GM12801 (cell line): Measurements from ENCODE around the gene STIM2.

Experiments
- TF ChIP-seq, protein P1 (sequence below): IDR thresholded peaks from one replicate; pipeline ENCODE4 v1.5.1; 2011; ENCODE audit warnings: control low read depth; ENCODE audit not compliant: insufficient read length; ENCODE audit errors: extremely low read depth

The STIM2 gene

DNA sequence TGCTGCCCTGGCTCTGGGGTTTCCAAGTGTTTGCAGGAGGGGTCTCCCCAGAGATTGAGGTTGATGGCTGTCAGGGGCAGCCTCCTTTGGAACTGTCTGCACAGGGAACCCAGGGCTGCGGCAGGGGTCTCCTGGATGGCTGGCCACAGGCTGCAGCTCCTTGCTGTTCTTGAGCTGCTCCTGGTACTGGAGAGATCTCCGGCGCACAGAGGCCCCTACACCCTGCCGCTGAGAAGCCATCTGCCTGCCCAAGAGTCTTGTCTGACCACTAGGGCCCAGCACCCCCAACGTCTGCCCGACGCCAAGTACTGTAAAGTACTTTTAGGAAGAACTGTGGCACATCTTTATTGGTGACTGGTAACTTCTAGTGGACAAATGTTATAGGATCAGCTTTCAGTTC is 13.5 kb downstream of the STIM2 start:
- TF ChIP-seq, protein P1, sequence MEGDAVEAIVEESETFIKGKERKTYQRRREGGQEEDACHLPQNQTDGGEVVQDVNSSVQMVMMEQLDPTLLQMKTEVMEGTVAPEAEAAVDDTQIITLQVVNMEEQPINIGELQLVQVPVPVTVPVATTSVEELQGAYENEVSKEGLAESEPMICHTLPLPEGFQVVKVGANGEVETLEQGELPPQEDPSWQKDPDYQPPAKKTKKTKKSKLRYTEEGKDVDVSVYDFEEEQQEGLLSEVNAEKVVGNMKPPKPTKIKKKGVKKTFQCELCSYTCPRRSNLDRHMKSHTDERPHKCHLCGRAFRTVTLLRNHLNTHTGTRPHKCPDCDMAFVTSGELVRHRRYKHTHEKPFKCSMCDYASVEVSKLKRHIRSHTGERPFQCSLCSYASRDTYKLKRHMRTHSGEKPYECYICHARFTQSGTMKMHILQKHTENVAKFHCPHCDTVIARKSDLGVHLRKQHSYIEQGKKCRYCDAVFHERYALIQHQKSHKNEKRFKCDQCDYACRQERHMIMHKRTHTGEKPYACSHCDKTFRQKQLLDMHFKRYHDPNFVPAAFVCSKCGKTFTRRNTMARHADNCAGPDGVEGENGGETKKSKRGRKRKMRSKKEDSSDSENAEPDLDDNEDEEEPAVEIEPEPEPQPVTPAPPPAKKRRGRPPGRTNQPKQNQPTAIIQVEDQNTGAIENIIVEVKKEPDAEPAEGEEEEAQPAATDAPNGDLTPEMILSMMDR: no peak

GRCh38 chr4:26877406-26877805 is 16.8 kb downstream of the STIM2 start:
- TF ChIP-seq, protein P1: no peak

GRCh38 chr4:26877961-26878360 is 17.3 kb downstream of the STIM2 start:
- TF ChIP-seq, protein P1: no peak

DNA sequence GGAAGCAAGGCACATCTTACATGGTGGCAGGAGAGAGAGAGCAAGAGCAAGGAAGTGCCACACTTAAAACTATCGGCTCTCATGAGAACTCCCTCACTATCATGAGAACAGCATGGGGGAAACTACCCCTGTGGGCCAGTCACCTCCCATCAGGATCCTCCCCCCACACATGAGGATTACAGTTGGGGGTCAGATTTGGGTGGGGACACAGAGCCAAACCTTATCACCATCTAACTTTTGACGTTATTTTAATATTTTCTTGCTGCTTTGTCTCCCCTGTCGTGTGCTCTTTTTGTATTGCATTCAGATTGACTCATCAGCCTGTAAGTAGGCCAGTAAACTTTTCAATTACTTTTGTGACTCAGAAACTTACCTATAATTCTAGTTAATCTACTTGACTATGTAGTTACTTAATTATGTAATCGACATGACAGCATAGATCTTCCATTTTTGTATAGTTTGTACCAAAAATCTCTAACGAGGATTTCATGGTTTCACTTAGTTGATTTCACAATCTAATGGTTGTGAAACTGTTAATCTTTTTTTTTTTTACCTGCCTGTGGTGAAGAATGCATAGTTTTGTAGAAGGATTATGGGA is 18.3 kb downstream of the STIM2 start:
- TF ChIP-seq, protein P1: no peak

DNA sequence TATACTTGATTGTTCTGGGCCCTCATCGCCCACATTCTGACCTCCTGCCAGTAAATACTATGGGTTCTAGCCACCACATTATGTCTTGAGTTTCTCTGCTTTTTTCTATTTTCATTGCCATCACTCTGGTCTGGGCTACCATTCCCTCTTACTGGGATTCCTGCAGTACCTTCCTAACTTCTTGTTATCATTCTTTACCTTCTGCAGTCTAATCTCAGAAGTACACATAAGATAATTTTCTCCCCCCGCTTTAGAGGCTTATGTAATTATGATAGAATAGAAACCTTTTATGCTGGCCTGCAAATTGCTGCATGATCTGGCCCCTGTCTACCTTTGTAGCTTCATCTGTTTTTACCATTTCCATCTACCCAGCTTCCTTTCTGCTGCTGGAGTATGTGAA is 19.2 kb downstream of the STIM2 start:
- TF ChIP-seq, protein P1: no peak

GRCh38 chr4:26884026-26884425 is 23.4 kb downstream of the STIM2 start:
- TF ChIP-seq, protein P1: no peak

- TF ChIP-seq, protein P1: no peak
These were observed 23.9 kb downstream of the STIM2 start for GRCh38 chr4:26884486-26884988.
